K562 (cell line): ENCODE results near the gene VPS13C. TPM values are rescaled to one million over a fixed set of nuclear protein-coding genes. Genes with fewer than 3 reads are reported as not detected.

Source experiments
- ATAC-seq: fragments of 200-7000 bp; cut with Tn5 transposase; 3 replicates; pipeline ENCODE4 v1.9.1; 2020; ENCODE audit warnings: moderate library complexity
- BruUV-seq: library from RNA; stranded (reverse); fragments of 400-500 nt; replicated peaks from 2 replicates; lab custom pipeline; 2021; lab: Mats Ljungman, UMichigan
- CTCF ChIA-PET: fragments of 300-600 bp; formaldehyde crosslinking; extraction: SDS; loops from one replicate; lab custom pipeline; 2021; ENCODE audit warnings: low intra/inter-chr PET ratio; lab: Yijun Ruan, JAX
- POLR2A ChIA-PET: fragments of 300-600, 350-650 bp; sonication (Branson Sonifier 250); formaldehyde crosslinking; extraction: SDS; loops from one replicate; lab custom pipeline; 2021; ENCODE audit warnings: antibody characterized with exemption, inconsistent platforms; lab: Yijun Ruan, JAX
- DNase-seq, 4 experiments: peaks; one replicate each; pipeline versions ENCODE4 v3.0.0 to v3.0.0-alpha.2; 2011 to 2018; ENCODE audit warnings: low spot score in 3 of 4, mixed read lengths in 3 of 4; ENCODE audit errors: extremely low read depth in 1 of 4
- FAIRE-seq: peaks from 2 replicates; lab custom pipeline; 2011; peaks lifted over from hg19 to GRCh38; lab: Jason Lieb, UNC
- H2AFZ ChIP-seq: 2 replicates; pipeline ENCODE4 v1.6.0; 2011; ENCODE audit warnings: low read depth, low read length, control low read depth, inconsistent platforms
- H3K27ac ChIP-seq: fragments of 200-600 bp; 3 replicates; pipeline ENCODE4 v1.8.0; 2011; ENCODE audit warnings: low read depth, mild to moderate bottlenecking, control low read depth, inconsistent platforms, low read length, moderate library complexity, mixed read lengths; ENCODE audit errors: extremely low read depth
- H3K27me3 ChIP-seq, 2 experiments: fragments of 300-600 bp in 1 of 2; 2 replicates in 1 of 2; 3 replicates in 1 of 2; pipeline versions ENCODE4 v1.6.0 to v1.8.0; 2011; ENCODE audit warnings: inconsistent platforms in 2 of 2, low read length in 2 of 2, mild to moderate bottlenecking in 1 of 2, mixed read lengths in 1 of 2, moderate library complexity in 1 of 2; ENCODE audit not compliant: control insufficient read depth in 2 of 2, insufficient read depth in 2 of 2
- H3K36me3 ChIP-seq: fragments of 300-600 bp; 3 replicates; pipeline ENCODE4 v1.8.0; 2011; ENCODE audit warnings: mild to moderate bottlenecking, low read length, inconsistent platforms; ENCODE audit not compliant: control insufficient read depth, insufficient read depth
- H3K4me1 ChIP-seq, 2 experiments: fragments of 200-600 bp in 1 of 2; replicated peaks in 1 of 2; 2 replicates in 1 of 2; 3 replicates in 1 of 2; pipeline versions ENCODE4 v1.5.1 to v1.8.0; 2011; ENCODE audit warnings: inconsistent platforms in 2 of 2, low read length in 2 of 2, mild to moderate bottlenecking in 1 of 2, mixed read lengths in 1 of 2, moderate library complexity in 1 of 2; ENCODE audit not compliant: control insufficient read depth in 2 of 2, insufficient read depth in 2 of 2
- H3K4me2 ChIP-seq: 2 replicates; pipeline ENCODE4 v1.6.1; 2011; ENCODE audit warnings: low read length, control low read depth, inconsistent platforms, mixed read lengths; ENCODE audit not compliant: insufficient read depth
- H3K4me3 ChIP-seq: fragments of 200-600 bp; sonication (generic), shearing (Covaris generic); 2 replicates; pipeline ENCODE4 v1.5.1; 2016; ENCODE audit warnings: control low read depth, inconsistent platforms
- H3K79me2 ChIP-seq: fragments of 200-600 bp; 3 replicates; pipeline ENCODE4 v1.8.0; 2011; ENCODE audit warnings: low read length, inconsistent platforms; ENCODE audit not compliant: control insufficient read depth, insufficient read depth
- H3K9ac ChIP-seq, 2 experiments: 2 replicates each; pipeline versions ENCODE4 v1.6.0 to v1.6.1; 2011; ENCODE audit warnings: low read depth in 2 of 2, low read length in 2 of 2, control low read depth in 1 of 2, inconsistent platforms in 1 of 2, mild to moderate bottlenecking in 1 of 2, mixed read lengths in 1 of 2; ENCODE audit not compliant: insufficient read depth in 1 of 2
- H3K9me1 ChIP-seq: one replicate; pipeline ENCODE4 v1.6.0; 2011; ENCODE audit warnings: inconsistent platforms, mild to moderate bottlenecking, low read length, moderate library complexity; ENCODE audit not compliant: control insufficient read depth, insufficient read depth
- H3K9me3 ChIP-seq: replicated peaks from 2 replicates; pipeline ENCODE4 v1.5.1; 2011; ENCODE audit warnings: low read depth, low read length, inconsistent platforms; ENCODE audit not compliant: control insufficient read depth, insufficient read depth
- H4K20me1 ChIP-seq: replicated peaks from 2 replicates; pipeline ENCODE4 v1.6.1; 2011; ENCODE audit warnings: low read length, inconsistent platforms, mixed read lengths; ENCODE audit not compliant: control insufficient read depth, insufficient read depth
- HEY1 ChIP-seq: fragments of 250-450 bp; sonication (Bioruptor Pico); IDR thresholded peaks from 2 replicates; pipeline ENCODE4 v1.5.0; 2020; ENCODE audit warnings: mild to moderate bottlenecking, moderate library complexity, borderline replicate concordance
- HMG20B ChIP-seq: fragments of 250-450 bp; sonication (Bioruptor Pico); IDR thresholded peaks from 2 replicates; pipeline ENCODE4 v1.5.0; 2021; ENCODE audit warnings: mild to moderate bottlenecking
- HNRNPK ChIP-seq: fragments of 200-400 bp; formaldehyde crosslinking; IDR thresholded peaks from one replicate; pipeline ENCODE4 v1.6.1; 2018; ENCODE audit warnings: mild to moderate bottlenecking, low read depth, low read length; ENCODE audit not compliant: poor library complexity, severe bottlenecking
- NRF1 ChIP-seq, 2 experiments: fragments of 450-650 bp; IDR thresholded peaks in 1 of 2; conservative IDR thresholded peaks in 1 of 2; 2 replicates each; pipeline ENCODE4 v1.6.1; 2014; ENCODE audit warnings: mild to moderate bottlenecking in 2 of 2
- PHF20 ChIP-seq: fragments of 450-650 bp; IDR thresholded peaks from 2 replicates; pipeline ENCODE4 v1.6.1; 2018; ENCODE audit not compliant: partially characterized antibody
- RBM34 ChIP-seq: fragments of 200-400 bp; formaldehyde crosslinking; IDR thresholded peaks from 2 replicates; pipeline ENCODE4 v1.6.1; 2018; ENCODE audit warnings: low read length, borderline replicate concordance; ENCODE audit not compliant: insufficient read depth
- XRCC4 ChIP-seq: IDR thresholded peaks from one replicate; pipeline ENCODE4 v1.6.1; 2011; ENCODE audit not compliant: insufficient read depth, insufficient read length; ENCODE audit errors: extremely low read depth
- WGBS: fragments of 100-300 bp; shearing (Covaris generic); methylation state at CpG from one replicate; pipeline ENCODE4 v1.1.6; 2016; ENCODE audit warnings: low coverage, mixed read lengths; ENCODE audit not compliant: insufficient coverage; ENCODE audit errors: missing lambda C conversion rate; 5-methylcytosine and 5-hydroxymethylcytosine counted together
- in situ Hi-C: fragments of 300-500 bp; cut with MboI; formaldehyde crosslinking; loops from 4 replicates; pipeline ENCODE4 v1.15.0; 2018; ENCODE audit warnings: inconsistent platforms, mixed read lengths
- intact Hi-C: fragments of 100-400 bp; cut with micrococcal nuclease; formaldehyde crosslinking; loops from 2 replicates; pipeline ENCODE4 v1.14.2; 2022
- polyA plus RNA-seq, 8 experiments: library from polyadenylated mRNA; depleted of rRNA in 4 of 8; stranded (reverse) in 5 of 8; unstranded in 3 of 8; fragments of >200 nt; fragmentation: Nextera tagmentation in 2 of 8; fragmentation: Illumina TruSeq in 1 of 8; extraction: Ambion mirVana in 2 of 8; extraction: Trizol in 1 of 8; gene quantifications; 2 replicates each; pipeline versions ENCODE4 v1.2.1 to v1.2.3, GENCODE V29; 2011 to 2014; ENCODE audit warnings: inconsistent platforms in 1 of 8, missing spikeins in 1 of 8
- total RNA-seq, 7 experiments: library from RNA; depleted of rRNA in 6 of 7; stranded (reverse); fragments of >200 nt in 6 of 7; fragmentation: Illumina TruSeq in 2 of 7; extraction: Trizol in 2 of 7; gene quantifications; 2 replicates each; pipeline versions ENCODE4 v1.2.1 to v1.2.3, GENCODE V29; 2011 to 2021; ENCODE audit warnings: low replicate concordance in 1 of 7
- TF ChIP-seq, protein P1 (sequence below): sonication (generic); formaldehyde crosslinking; IDR thresholded peaks from 2 replicates; pipeline ENCODE4 v1.8.1; 2022; ENCODE audit warnings: missing genetic modification reagents
- TF ChIP-seq, protein P2 (sequence below): sonication (generic); formaldehyde crosslinking; IDR thresholded peaks from 2 replicates; pipeline ENCODE4 v1.8.0; 2022; ENCODE audit warnings: mild to moderate bottlenecking, low read depth, missing genetic modification reagents
- TF ChIP-seq, protein P3 (sequence below): fragments of 250-450 bp; sonication (Bioruptor Pico); IDR thresholded peaks from 2 replicates; pipeline ENCODE4 v1.8.0; 2022; ENCODE audit warnings: inconsistent platforms, mild to moderate bottlenecking, moderate library complexity, borderline replicate concordance

VPS13C gene
- total and polyA plus RNA-seq, 9 of the 15 experiments (the other 6 are each of a cell fraction or from before 2014, with no cell fraction given) = 5.2 to 32.3 (median 15.7) TPM

DNA sequence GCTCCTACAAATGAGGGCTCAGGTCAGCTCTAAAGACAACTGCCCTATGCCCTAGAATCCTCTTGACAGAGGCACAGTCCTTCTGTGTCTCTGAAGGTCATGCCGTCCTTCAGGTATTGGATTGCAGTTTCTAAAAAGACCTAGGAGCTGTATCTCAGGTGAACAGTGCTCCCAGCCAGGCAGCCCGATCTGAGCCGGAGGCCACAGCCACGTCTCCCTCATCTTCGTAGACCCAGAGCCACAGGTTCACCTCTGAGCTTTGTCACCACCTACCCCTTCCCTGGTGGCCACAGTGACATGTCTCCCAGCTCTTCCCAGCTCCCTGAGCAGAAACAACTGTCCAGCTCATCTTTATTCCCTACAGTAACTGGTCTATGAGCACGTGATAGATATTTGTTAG is 228.0 kb downstream of the VPS13C start:
- no TSS peak for BruUV-seq
- no peaks in the 10 kb centered on the region for H3K79me2 ChIP-seq
- no peak overlapping the region for H3K27ac ChIP-seq
- TF ChIP-seq XRCC4 = no peak
- TF ChIP-seq NRF1 (conservative IDR thresholded peaks at IDR 0.05 in 1 of 2, IDR thresholded peaks at IDR 0.05 in 1 of 2) = no peak
- TF ChIP-seq, protein P1, sequence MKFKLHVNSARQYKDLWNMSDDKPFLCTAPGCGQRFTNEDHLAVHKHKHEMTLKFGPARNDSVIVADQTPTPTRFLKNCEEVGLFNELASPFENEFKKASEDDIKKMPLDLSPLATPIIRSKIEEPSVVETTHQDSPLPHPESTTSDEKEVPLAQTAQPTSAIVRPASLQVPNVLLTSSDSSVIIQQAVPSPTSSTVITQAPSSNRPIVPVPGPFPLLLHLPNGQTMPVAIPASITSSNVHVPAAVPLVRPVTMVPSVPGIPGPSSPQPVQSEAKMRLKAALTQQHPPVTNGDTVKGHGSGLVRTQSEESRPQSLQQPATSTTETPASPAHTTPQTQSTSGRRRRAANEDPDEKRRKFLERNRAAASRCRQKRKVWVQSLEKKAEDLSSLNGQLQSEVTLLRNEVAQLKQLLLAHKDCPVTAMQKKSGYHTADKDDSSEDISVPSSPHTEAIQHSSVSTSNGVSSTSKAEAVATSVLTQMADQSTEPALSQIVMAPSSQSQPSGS (CRISPR knock-in tag) = no peak
- TF ChIP-seq HMG20B (CRISPR knock-in tag) = no peak
- TF ChIP-seq RBM34 = no peak
- no peak for TF ChIP-seq HNRNPK
- TF ChIP-seq, protein P2, sequence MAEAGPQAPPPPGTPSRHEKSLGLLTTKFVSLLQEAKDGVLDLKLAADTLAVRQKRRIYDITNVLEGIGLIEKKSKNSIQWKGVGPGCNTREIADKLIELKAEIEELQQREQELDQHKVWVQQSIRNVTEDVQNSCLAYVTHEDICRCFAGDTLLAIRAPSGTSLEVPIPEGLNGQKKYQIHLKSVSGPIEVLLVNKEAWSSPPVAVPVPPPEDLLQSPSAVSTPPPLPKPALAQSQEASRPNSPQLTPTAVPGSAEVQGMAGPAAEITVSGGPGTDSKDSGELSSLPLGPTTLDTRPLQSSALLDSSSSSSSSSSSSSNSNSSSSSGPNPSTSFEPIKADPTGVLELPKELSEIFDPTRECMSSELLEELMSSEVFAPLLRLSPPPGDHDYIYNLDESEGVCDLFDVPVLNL = no peak
- no peak for TF ChIP-seq PHF20
- TF ChIP-seq HEY1 (CRISPR knock-in tag) = no peak
- TF ChIP-seq, protein P3, sequence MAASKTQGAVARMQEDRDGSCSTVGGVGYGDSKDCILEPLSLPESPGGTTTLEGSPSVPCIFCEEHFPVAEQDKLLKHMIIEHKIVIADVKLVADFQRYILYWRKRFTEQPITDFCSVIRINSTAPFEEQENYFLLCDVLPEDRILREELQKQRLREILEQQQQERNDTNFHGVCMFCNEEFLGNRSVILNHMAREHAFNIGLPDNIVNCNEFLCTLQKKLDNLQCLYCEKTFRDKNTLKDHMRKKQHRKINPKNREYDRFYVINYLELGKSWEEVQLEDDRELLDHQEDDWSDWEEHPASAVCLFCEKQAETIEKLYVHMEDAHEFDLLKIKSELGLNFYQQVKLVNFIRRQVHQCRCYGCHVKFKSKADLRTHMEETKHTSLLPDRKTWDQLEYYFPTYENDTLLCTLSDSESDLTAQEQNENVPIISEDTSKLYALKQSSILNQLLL (CRISPR knock-in tag) = no peak
- H4K20me1 ChIP-seq = peaks cover 3% of the 10 kb centered on the region; the same call in 1 of the 2 replicates
- DNase-seq (no peak), FAIRE-seq (no peak), ATAC-seq (no peak)
- POLR2A ChIA-PET = no interaction called here
- no peak overlapping the region for H3K4me2 ChIP-seq
- H3K36me3 ChIP-seq = no peaks in the 10 kb centered on the region
- no peak overlapping the region for H3K9ac ChIP-seq
- 5% methylated on average over 6 of the region's 6 CpGs for WGBS
- intact Hi-C loops (loop anchor here (10.0 kb wide), 3 partner anchors 127 to 1247 kb away; no protein-coding TSS in a partner anchor), in situ Hi-C loops (loop anchor here (10.0 kb wide), 2 partner anchors 667 to 1247 kb away; no protein-coding TSS in a partner anchor)
- CTCF ChIA-PET = no interaction called here
- no peaks in the 10 kb centered on the region for H3K4me1 ChIP-seq
- no peaks in the 10 kb centered on the region for H3K9me3 ChIP-seq
- H2AFZ ChIP-seq = no peak overlapping the region
- no peaks in the 10 kb centered on the region for H3K9me1 ChIP-seq
- H3K4me3 ChIP-seq = no peak overlapping the region
- peaks cover 9 to 55% of the 10 kb centered on the region in 2 experiments; a peak in 4 of 5 replicates for H3K27me3 ChIP-seq
